Measurements from ENCODE around the gene PLD3.
"Not testable (repeated sequence)": the region's sequence is repeated elsewhere in the genome, so short reads cannot be mapped to it uniquely, and the experiment has no call there.

The PLD3 gene

GRCh38 chr19:40348125-40348913, at the start of gene PLD3, which contains the start of gene C19orf47:
Gene PLD3 (plus strand): TSS chr19:40348695. CDS start chr19:40366484, 17,789 bp downstream.
Gene C19orf47 (minus strand): TSS chr19:40348397. CDS start chr19:40341857, 6,540 bp downstream.
- peak; percentile 98 for DNase-seq

GRCh38 chr19:40300668-40301067, 47.8 kb upstream of the PLD3 start:
- DNase-seq, result no peak

- no peak for DNase-seq
Observed at GRCh38 chr19:40302224-40303011, 46.1 kb upstream of the PLD3 start.

- DNase-seq, result no peak
Observed at GRCh38 chr19:40303765-40304164, 44.7 kb upstream of the PLD3 start.

GRCh38 chr19:40304306-40304705, 44.2 kb upstream of the PLD3 start:
- DNase-seq, result no peak

- DNase-seq, result peak; percentile 82
Observed at GRCh38 chr19:40305403-40305802, 43.1 kb upstream of the PLD3 start.

GRCh38 chr19:40309666-40310065, 38.8 kb upstream of the PLD3 start:
- no peak for DNase-seq

- DNase-seq, result no peak
Observed at GRCh38 chr19:40312533-40312932, 36.0 kb upstream of the PLD3 start.

GRCh38 chr19:40313229-40313983, 35.1 kb upstream of the PLD3 start:
- DNase-seq, result no peak

- DNase-seq, result no peak
Observed at GRCh38 chr19:40314656-40315055, 33.8 kb upstream of the PLD3 start.

- DNase-seq, result no peak
Observed at GRCh38 chr19:40315812-40316470, 32.6 kb upstream of the PLD3 start.

GRCh38 chr19:40317338-40317737, 31.2 kb upstream of the PLD3 start:
- no peak for DNase-seq

GRCh38 chr19:40320558-40320935, 27.9 kb upstream of the PLD3 start:
- DNase-seq, result no peak

GRCh38 chr19:40321076-40321475, 27.4 kb upstream of the PLD3 start:
- DNase-seq, result no peak

GRCh38 chr19:40321566-40322270, 26.8 kb upstream of the PLD3 start:
- no peak for DNase-seq

- DNase-seq, result no peak
Observed at GRCh38 chr19:40322271-40322610, 26.3 kb upstream of the PLD3 start.

- no peak for DNase-seq
Observed at GRCh38 chr19:40322951-40323615, 25.4 kb upstream of the PLD3 start.

- DNase-seq, result no peak
Observed at GRCh38 chr19:40323705-40324104, 24.8 kb upstream of the PLD3 start.

GRCh38 chr19:40326201-40326600, 22.3 kb upstream of the PLD3 start:
- DNase-seq, result no peak

GRCh38 chr19:40331052-40331451, 17.4 kb upstream of the PLD3 start:
- DNase-seq, result no peak

GRCh38 chr19:40332669-40333068, 15.8 kb upstream of the PLD3 start:
- no peak for DNase-seq

- DNase-seq, result not testable (repeated sequence)
Observed at GRCh38 chr19:40333083-40333482, 15.4 kb upstream of the PLD3 start.
